Measurements from ENCODE around the gene NUP210. TPM values are rescaled to one million over a fixed set of nuclear protein-coding genes. Genes with fewer than 3 reads are reported as not detected.

The NUP210 gene
- total and polyA plus RNA-seq, 2 experiments from 2014 or later: 13.8 to 73.9 TPM

DNA sequence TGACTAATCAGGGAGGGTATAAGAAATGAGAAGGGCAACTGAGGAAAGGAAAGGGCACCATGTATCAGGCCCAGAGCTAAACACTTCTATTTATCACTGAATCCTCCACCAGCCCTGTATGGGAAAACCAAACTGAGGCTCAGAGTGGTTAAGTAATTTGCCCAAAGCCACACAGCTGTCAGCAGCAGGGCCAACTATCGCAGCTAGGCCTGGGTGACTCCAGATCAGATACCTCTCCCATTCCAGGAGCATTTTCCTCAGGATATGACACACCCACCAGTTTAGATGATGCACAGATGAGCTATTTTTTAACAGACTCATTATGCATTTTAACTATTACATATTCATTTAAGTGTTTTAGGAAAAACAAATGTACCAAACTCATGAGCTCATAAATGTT lies 14.5 kb downstream of the NUP210 start:
- no peaks in the 10 kb centered on the region for H3F3A ChIP-seq (replicated peaks; ENCODE audit: low read depth)
- Mint-ChIP-seq H3K4me1 (peaks cover 17% of the 10 kb centered on the region), H3K36me3 (ENCODE audit: low read depth) (peaks cover 14% of the 10 kb centered on the region; the same call in 2 of the 3 replicates), H3K27ac (no peak overlapping the region), H3K4me3 (no peak overlapping the region), H3K9me3 (peaks cover 3% of the 10 kb centered on the region; the same call in 2 of the 3 replicates), H3K27me3 (ENCODE audit: insufficient read depth, low read depth, poor library complexity) (peaks cover 10% of the 10 kb centered on the region)
- ATAC-seq: no peak
- TF ChIP-seq, protein P1, sequence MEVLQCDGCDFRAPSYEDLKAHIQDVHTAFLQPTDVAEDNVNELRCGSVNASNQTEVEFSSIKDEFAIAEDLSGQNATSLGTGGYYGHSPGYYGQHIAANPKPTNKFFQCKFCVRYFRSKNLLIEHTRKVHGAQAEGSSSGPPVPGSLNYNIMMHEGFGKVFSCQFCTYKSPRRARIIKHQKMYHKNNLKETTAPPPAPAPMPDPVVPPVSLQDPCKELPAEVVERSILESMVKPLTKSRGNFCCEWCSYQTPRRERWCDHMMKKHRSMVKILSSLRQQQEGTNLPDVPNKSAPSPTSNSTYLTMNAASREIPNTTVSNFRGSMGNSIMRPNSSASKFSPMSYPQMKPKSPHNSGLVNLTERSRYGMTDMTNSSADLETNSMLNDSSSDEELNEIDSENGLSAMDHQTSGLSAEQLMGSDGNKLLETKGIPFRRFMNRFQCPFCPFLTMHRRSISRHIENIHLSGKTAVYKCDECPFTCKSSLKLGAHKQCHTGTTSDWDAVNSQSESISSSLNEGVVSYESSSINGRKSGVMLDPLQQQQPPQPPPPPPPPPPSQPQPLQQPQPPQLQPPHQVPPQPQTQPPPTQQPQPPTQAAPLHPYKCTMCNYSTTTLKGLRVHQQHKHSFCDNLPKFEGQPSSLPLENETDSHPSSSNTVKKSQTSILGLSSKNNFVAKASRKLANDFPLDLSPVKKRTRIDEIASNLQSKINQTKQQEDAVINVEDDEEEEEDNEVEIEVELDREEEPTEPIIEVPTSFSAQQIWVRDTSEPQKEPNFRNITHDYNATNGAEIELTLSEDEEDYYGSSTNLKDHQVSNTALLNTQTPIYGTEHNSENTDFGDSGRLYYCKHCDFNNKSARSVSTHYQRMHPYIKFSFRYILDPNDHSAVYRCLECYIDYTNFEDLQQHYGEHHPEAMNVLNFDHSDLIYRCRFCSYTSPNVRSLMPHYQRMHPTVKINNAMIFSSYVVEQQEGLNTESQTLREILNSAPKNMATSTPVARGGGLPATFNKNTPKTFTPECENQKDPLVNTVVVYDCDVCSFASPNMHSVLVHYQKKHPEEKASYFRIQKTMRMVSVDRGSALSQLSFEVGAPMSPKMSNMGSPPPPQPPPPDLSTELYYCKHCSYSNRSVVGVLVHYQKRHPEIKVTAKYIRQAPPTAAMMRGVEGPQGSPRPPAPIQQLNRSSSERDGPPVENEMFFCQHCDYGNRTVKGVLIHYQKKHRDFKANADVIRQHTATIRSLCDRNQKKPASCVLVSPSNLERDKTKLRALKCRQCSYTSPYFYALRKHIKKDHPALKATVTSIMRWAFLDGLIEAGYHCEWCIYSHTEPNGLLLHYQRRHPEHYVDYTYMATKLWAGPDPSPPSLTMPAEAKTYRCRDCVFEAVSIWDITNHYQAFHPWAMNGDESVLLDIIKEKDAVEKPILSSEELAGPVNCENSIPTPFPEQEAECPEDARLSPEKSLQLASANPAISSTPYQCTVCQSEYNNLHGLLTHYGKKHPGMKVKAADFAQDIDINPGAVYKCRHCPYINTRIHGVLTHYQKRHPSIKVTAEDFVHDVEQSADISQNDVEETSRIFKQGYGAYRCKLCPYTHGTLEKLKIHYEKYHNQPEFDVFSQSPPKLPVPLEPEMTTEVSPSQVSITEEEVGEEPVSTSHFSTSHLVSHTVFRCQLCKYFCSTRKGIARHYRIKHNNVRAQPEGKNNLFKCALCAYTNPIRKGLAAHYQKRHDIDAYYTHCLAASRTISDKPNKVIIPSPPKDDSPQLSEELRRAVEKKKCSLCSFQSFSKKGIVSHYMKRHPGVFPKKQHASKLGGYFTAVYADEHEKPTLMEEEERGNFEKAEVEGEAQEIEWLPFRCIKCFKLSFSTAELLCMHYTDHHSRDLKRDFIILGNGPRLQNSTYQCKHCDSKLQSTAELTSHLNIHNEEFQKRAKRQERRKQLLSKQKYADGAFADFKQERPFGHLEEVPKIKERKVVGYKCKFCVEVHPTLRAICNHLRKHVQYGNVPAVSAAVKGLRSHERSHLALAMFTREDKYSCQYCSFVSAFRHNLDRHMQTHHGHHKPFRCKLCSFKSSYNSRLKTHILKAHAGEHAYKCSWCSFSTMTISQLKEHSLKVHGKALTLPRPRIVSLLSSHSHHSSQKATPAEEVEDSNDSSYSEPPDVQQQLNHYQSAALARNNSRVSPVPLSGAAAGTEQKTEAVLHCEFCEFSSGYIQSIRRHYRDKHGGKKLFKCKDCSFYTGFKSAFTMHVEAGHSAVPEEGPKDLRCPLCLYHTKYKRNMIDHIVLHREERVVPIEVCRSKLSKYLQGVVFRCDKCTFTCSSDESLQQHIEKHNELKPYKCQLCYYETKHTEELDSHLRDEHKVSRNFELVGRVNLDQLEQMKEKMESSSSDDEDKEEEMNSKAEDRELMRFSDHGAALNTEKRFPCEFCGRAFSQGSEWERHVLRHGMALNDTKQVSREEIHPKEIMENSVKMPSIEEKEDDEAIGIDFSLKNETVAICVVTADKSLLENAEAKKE (CRISPR knock-in tag; IDR thresholded peaks at IDR 0.05): no peak
- TF ChIP-seq CREB1 (CRISPR knock-in tag; IDR thresholded peaks at IDR 0.05; ENCODE audit: low read depth) (no peak), JUNB (IDR thresholded peaks at IDR 0.05; ENCODE audit: unreplicated experiment) (no peak), STAT1 (IDR thresholded peaks at IDR 0.05; ENCODE audit: unreplicated experiment) (no peak), EZH2phosphoT487 (IDR thresholded peaks at IDR 0.05; ENCODE audit: unreplicated experiment) (no peak), ZNF114 (CRISPR knock-in tag; IDR thresholded peaks at IDR 0.05) (no peak)
- TF ChIP-seq, protein P2, sequence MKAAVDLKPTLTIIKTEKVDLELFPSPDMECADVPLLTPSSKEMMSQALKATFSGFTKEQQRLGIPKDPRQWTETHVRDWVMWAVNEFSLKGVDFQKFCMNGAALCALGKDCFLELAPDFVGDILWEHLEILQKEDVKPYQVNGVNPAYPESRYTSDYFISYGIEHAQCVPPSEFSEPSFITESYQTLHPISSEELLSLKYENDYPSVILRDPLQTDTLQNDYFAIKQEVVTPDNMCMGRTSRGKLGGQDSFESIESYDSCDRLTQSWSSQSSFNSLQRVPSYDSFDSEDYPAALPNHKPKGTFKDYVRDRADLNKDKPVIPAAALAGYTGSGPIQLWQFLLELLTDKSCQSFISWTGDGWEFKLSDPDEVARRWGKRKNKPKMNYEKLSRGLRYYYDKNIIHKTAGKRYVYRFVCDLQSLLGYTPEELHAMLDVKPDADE (IDR thresholded peaks at IDR 0.05): no peak
- TF ChIP-seq, protein P3, sequence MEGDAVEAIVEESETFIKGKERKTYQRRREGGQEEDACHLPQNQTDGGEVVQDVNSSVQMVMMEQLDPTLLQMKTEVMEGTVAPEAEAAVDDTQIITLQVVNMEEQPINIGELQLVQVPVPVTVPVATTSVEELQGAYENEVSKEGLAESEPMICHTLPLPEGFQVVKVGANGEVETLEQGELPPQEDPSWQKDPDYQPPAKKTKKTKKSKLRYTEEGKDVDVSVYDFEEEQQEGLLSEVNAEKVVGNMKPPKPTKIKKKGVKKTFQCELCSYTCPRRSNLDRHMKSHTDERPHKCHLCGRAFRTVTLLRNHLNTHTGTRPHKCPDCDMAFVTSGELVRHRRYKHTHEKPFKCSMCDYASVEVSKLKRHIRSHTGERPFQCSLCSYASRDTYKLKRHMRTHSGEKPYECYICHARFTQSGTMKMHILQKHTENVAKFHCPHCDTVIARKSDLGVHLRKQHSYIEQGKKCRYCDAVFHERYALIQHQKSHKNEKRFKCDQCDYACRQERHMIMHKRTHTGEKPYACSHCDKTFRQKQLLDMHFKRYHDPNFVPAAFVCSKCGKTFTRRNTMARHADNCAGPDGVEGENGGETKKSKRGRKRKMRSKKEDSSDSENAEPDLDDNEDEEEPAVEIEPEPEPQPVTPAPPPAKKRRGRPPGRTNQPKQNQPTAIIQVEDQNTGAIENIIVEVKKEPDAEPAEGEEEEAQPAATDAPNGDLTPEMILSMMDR (conservative IDR thresholded peaks at IDR 0.05; ENCODE audit: low read depth in 2 of 2): no peak
- H3K27me3 ChIP-seq (ENCODE audit: insufficient read depth): no peaks in the 10 kb centered on the region
- no peaks in the 10 kb centered on the region for H3K9me2 ChIP-seq (ENCODE audit: insufficient read depth)
- peaks cover 3% of the 10 kb centered on the region for H4K20me1 ChIP-seq (replicated peaks; ENCODE audit: insufficient read depth)
- H3K79me2 ChIP-seq (replicated peaks; ENCODE audit: insufficient read depth): peaks cover 53% of the 10 kb centered on the region
- DNase-seq (ENCODE audit: low spot score): no peak
- no peak overlapping the region for H3K4me2 ChIP-seq
- H3K4me3 ChIP-seq: no peak overlapping the region
- 0 out of 2 replicates have a peak, but pooled peaks cover 5% of the 10 kb centered on the region for H3K4me1 ChIP-seq (ENCODE audit: insufficient read depth)
- H3K27ac ChIP-seq (ENCODE audit: low read depth): no peak overlapping the region
- no peak overlapping the region for H2AFZ ChIP-seq
- H3K36me3 ChIP-seq (ENCODE audit: insufficient read depth): no peaks in the 10 kb centered on the region; the same call in 1 of the 2 replicates

Data from GM23338 (cell line).